CD14-positive monocyte (primary cell): ENCODE results near the gene OR6B1. TPM values are rescaled to one million over a fixed set of nuclear protein-coding genes. Genes with fewer than 3 reads are reported as not detected.

Source experiments
- DNase-seq, 3 donors: peaks; one replicate each; pipeline ENCODE4 v3.0.0-alpha.2; 2011 to 2022
- H2AFZ ChIP-seq: 2 replicates; pipeline ENCODE4 v1.6.0; 2012; ENCODE audit warnings: mild to moderate bottlenecking, low read depth, low read length, inconsistent platforms; ENCODE audit not compliant: insufficient read depth, poor library complexity, severe bottlenecking
- H3K27ac ChIP-seq, 2 donors: 1 replicate in 1 of 2; 2 replicates in 1 of 2; pipeline ENCODE4 v1.5.1; 2012 to 2013; ENCODE audit warnings: low read length in 2 of 2, control low read depth in 1 of 2, inconsistent platforms in 1 of 2, low read depth in 1 of 2, mild to moderate bottlenecking in 1 of 2
- H3K27me3 ChIP-seq, 2 donors: one replicate each; pipeline versions ENCODE4 v1.6.0 to v1.6.1; 2011 to 2013; ENCODE audit warnings: low read length in 2 of 2; ENCODE audit not compliant: control insufficient read depth in 2 of 2, insufficient read depth in 2 of 2
- H3K36me3 ChIP-seq, 2 donors: replicated peaks in 1 of 2; 1 replicate in 1 of 2; 2 replicates in 1 of 2; pipeline versions ENCODE4 v1.5.1 to v1.6.1; 2012 to 2013; ENCODE audit warnings: low read length in 2 of 2, control low read depth in 1 of 2, inconsistent platforms in 1 of 2, mild to moderate bottlenecking in 1 of 2; ENCODE audit not compliant: insufficient read depth in 2 of 2, control insufficient read depth in 1 of 2
- H3K4me1 ChIP-seq, 2 donors: 1 replicate in 1 of 2; 2 replicates in 1 of 2; pipeline versions ENCODE4 v1.5.1 to v1.6.1; 2012 to 2013; ENCODE audit warnings: low read length in 2 of 2, control low read depth in 1 of 2, inconsistent platforms in 1 of 2, mild to moderate bottlenecking in 1 of 2, moderate library complexity in 1 of 2; ENCODE audit not compliant: insufficient read depth in 2 of 2, control insufficient read depth in 1 of 2
- H3K4me2 ChIP-seq: replicated peaks from 2 replicates; pipeline ENCODE3; 2012; ENCODE audit warnings: low read length, moderate library complexity, mild to moderate bottlenecking; ENCODE audit not compliant: poor library complexity, severe bottlenecking; ENCODE audit errors: extremely low read depth
- H3K4me3 ChIP-seq, 3 experiments: fragments of 200-600 bp in 1 of 3; sonication (generic) in 1 of 3; replicated peaks in 1 of 3; 1 replicate in 2 of 3; 2 replicates in 1 of 3; pipeline ENCODE4 v1.5.1; 2011 to 2013; ENCODE audit warnings: low read length in 3 of 3, mild to moderate bottlenecking in 3 of 3, control low read depth in 2 of 3, low read depth in 2 of 3, inconsistent platforms in 1 of 3, moderate library complexity in 1 of 3
- H3K79me2 ChIP-seq: 2 replicates; pipeline ENCODE4 v1.6.0; 2012; ENCODE audit warnings: mild to moderate bottlenecking, control low read depth, inconsistent platforms, low read length, moderate library complexity; ENCODE audit not compliant: insufficient read depth
- H3K9ac ChIP-seq: 2 replicates; pipeline ENCODE4 v1.6.0; 2017; ENCODE audit warnings: low read length, mild to moderate bottlenecking; ENCODE audit not compliant: insufficient read depth, poor library complexity, severe bottlenecking
- H3K9me3 ChIP-seq, 2 donors: replicated peaks in 1 of 2; 1 replicate in 1 of 2; 2 replicates in 1 of 2; pipeline versions ENCODE4 v1.5.1 to v1.6.1; 2012 to 2013; ENCODE audit warnings: low read length in 2 of 2, control low read depth in 1 of 2; ENCODE audit not compliant: control insufficient read depth in 1 of 2, insufficient read depth in 1 of 2
- H4K20me1 ChIP-seq: 2 replicates; pipeline ENCODE4 v1.6.0; 2012; ENCODE audit warnings: mild to moderate bottlenecking, low read length, control low read depth, moderate library complexity; ENCODE audit not compliant: insufficient read depth
- H3K27ac Mint-ChIP-seq, 7 donors: one replicate each; pipeline ENCODE4 v1.8.0; 2020; ENCODE audit warnings: mild to moderate bottlenecking in 7 of 7, mixed read lengths in 7 of 7, moderate library complexity in 6 of 7, inconsistent platforms in 2 of 7
- H3K27me3 Mint-ChIP-seq, 3 donors: one replicate each; pipeline ENCODE4 v1.8.0; 2021 to 2022; ENCODE audit warnings: low read depth in 3 of 3, mild to moderate bottlenecking in 3 of 3, mixed read lengths in 3 of 3, moderate library complexity in 3 of 3, inconsistent platforms in 1 of 3
- H3K36me3 Mint-ChIP-seq, 2 donors: one replicate each; pipeline ENCODE4 v1.8.0; 2020; ENCODE audit warnings: mixed read lengths in 2 of 2, inconsistent platforms in 1 of 2, mild to moderate bottlenecking in 1 of 2
- H3K4me1 Mint-ChIP-seq: one replicate; pipeline ENCODE4 v1.8.0; 2020; ENCODE audit warnings: mild to moderate bottlenecking, mixed read lengths
- H3K4me3 Mint-ChIP-seq, 2 donors: one replicate each; pipeline ENCODE4 v1.8.0; 2020; ENCODE audit warnings: mild to moderate bottlenecking in 2 of 2, mixed read lengths in 2 of 2, moderate library complexity in 1 of 2
- H3K9me3 Mint-ChIP-seq, 7 donors: one replicate each; pipeline ENCODE4 v1.8.0; 2020 to 2022; ENCODE audit warnings: mixed read lengths in 7 of 7, mild to moderate bottlenecking in 6 of 7, moderate library complexity in 6 of 7, inconsistent platforms in 2 of 7
- CTCF ChIP-seq: fragments of 200-600 bp; IDR thresholded peaks from one replicate; pipeline ENCODE4 v1.8.0; 2022; ENCODE audit warnings: antibody characterized with exemption, mild to moderate bottlenecking
- WGBS: methylation state at CpG from one replicate; pipeline ENCODE4 v1.1.5; 2013; ENCODE audit warnings: missing lambda C conversion rate; ENCODE audit not compliant: insufficient coverage; 5-methylcytosine and 5-hydroxymethylcytosine counted together
- intact Hi-C, 2 donors: fragments of 100-400 bp; cut with micrococcal nuclease; formaldehyde crosslinking; loops; one replicate each; pipeline versions ENCODE4 v1.15.0 to v1.15.1; 2023
- polyA plus RNA-seq, 3 donors: library from polyadenylated mRNA; depleted of rRNA in 1 of 3; unstranded in 2 of 3; stranded (reverse) in 1 of 3; fragments of 300-500 nt in 2 of 3; fragments of >200 nt in 1 of 3; fragmentation: Illumina TruSeq in 2 of 3; gene quantifications; 1 replicate in 2 of 3; 2 replicates in 1 of 3; pipeline ENCODE4 v1.2.3, GENCODE V29; 2012 to 2021

The OR6B1 gene
- polyA plus RNA-seq, 3 donors, result not detected

- intact Hi-C loops, result no loop called here
- Histone ChIP-seq H3K9ac (no peak overlapping the region), H3K79me2 (no peaks in the 10 kb centered on the region), H3K4me2 (no peak overlapping the region), H3K27ac (no peak overlapping the region), H3K27me3 (no peaks in the 10 kb centered on the region), H3K36me3 (no peaks in the 10 kb centered on the region), H4K20me1 (no peaks in the 10 kb centered on the region), H3K9me3 (no peaks in the 10 kb centered on the region), H2AFZ (no peak overlapping the region), H3K4me3 (no peak overlapping the region), H3K4me1 (no peaks in the 10 kb centered on the region)
- H3K27me3 Mint-ChIP-seq, result peaks cover 0 to under 1% (median 0%) of the 10 kb centered on the region in 3 donors
- H3K9me3 Mint-ChIP-seq, result no peaks in the 10 kb centered on the region
- DNase-seq, result no peak
- H3K4me1 Mint-ChIP-seq, result no peaks in the 10 kb centered on the region
- H3K27ac Mint-ChIP-seq, result no peak overlapping the region
- H3K4me3 Mint-ChIP-seq, result no peak overlapping the region
- no peak for TF ChIP-seq CTCF
- H3K36me3 Mint-ChIP-seq, result no peaks in the 10 kb centered on the region
- WGBS, result 51% methylated on average over 3 of the region's 3 CpGs
Observed at GRCh38 chr7:144024213-144024612, 24.1 kb downstream of the OR6B1 start.

GRCh38 chr7:144026203-144026883 lies 26.2 kb downstream of the OR6B1 start:
- Histone ChIP-seq H3K36me3 (no peaks in the 10 kb centered on the region), H3K4me2 (no peak overlapping the region), H2AFZ (no peak overlapping the region), H4K20me1 (no peaks in the 10 kb centered on the region), H3K9ac (no peak overlapping the region), H3K4me1 (no peaks in the 10 kb centered on the region), H3K79me2 (no peaks in the 10 kb centered on the region), H3K27me3 (no peaks in the 10 kb centered on the region), H3K27ac (no peak overlapping the region), H3K9me3 (no peaks in the 10 kb centered on the region), H3K4me3 (no peak overlapping the region)
- Mint-ChIP-seq H3K27me3 (peaks cover 0 to 2% (median 0%) of the 10 kb centered on the region in 3 donors), H3K36me3 (no peaks in the 10 kb centered on the region), H3K4me1 (peaks cover 5% of the 10 kb centered on the region), H3K9me3 (no peaks in the 10 kb centered on the region), H3K27ac (no peak overlapping the region), H3K4me3 (no peak overlapping the region)
- no peak for DNase-seq
- intact Hi-C loops, result no loop called here
- 64% methylated on average over 3 of the region's 4 CpGs for WGBS
- no peak for TF ChIP-seq CTCF
